Tibial nerve (tissue), 3 donors: ENCODE measurements around the gene TNFRSF6B.

Experiments
- EP300 ChIP-seq, 2 donors: sonication (generic); formaldehyde crosslinking; IDR thresholded peaks; one replicate each; pipeline ENCODE4 v1.6.1; 2017; ENCODE audit warnings: antibody characterized with exemption in 2 of 2, mild to moderate bottlenecking in 1 of 2
- POLR2A ChIP-seq, 2 donors: fragments of 450-650 bp; IDR thresholded peaks; one replicate each; pipeline ENCODE4 v1.6.1; 2017; ENCODE audit warnings: antibody characterized with exemption in 2 of 2, mild to moderate bottlenecking in 2 of 2, moderate library complexity in 2 of 2

DNA sequence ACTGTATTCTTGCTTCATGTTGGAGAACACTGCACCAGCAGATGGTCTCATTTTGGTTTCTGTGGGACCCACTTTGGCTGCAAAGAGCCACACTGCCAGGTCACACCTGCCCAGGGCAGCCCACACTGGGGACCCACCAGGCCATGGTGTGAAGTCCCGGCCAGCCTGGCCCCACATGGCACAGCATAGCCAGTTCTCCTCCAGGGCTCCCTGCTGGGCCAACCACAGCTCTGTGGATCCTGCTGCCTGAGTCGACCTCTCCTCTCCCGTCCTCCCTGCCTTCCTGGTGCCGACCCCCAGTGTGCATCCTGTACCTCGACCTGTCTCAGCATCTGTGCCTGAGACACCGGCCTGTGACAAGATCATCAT lies 8.3 kb downstream of the TNFRSF6B start:
- TF ChIP-seq POLR2A (IDR thresholded peaks at IDR 0.05) (no peak), EP300 (IDR thresholded peaks at IDR 0.05) (no peak)
